ENCODE results near the gene SMIM17. TPM values are rescaled to one million over a fixed set of nuclear protein-coding genes. Genes with fewer than 3 reads are reported as not detected.

SMIM17 gene
- polyA plus RNA-seq, 1 experiment, result not detected

- Histone ChIP-seq H3K4me3 (ENCODE audit: low read depth, low read length) (no peak overlapping the region), H3K36me3 (ENCODE audit: control insufficient read depth, insufficient read depth, low read length) (no peaks in the 10 kb centered on the region), H3K27me3 (ENCODE audit: control insufficient read depth, insufficient read depth, low read length) (no peaks in the 10 kb centered on the region)
- ChIA-PET POLR2A (no interaction called here), CTCF (no interaction called here)
- no peak for DNase-seq (ENCODE audit: low read depth)
- TF ChIP-seq CTCF (IDR thresholded peaks at IDR 0.05; ENCODE audit: insufficient read depth, low read depth, low read length), result no peak
Measured at GRCh38 chr19:56611288-56611687, 31.7 kb upstream of the SMIM17 start.

GRCh38 chr19:56612737-56613136 lies 30.2 kb upstream of the SMIM17 start:
- CTCF ChIA-PET, result no interaction called here
- DNase-seq (ENCODE audit: low read depth), result no peak
- H3K36me3 ChIP-seq (ENCODE audit: control insufficient read depth, insufficient read depth, low read length), result no peaks in the 10 kb centered on the region
- H3K4me3 ChIP-seq (ENCODE audit: low read depth, low read length), result no peak overlapping the region
- POLR2A ChIA-PET, result no interaction called here
- TF ChIP-seq CTCF (IDR thresholded peaks at IDR 0.05; ENCODE audit: insufficient read depth, low read depth, low read length), result no peak
- H3K27me3 ChIP-seq (ENCODE audit: control insufficient read depth, insufficient read depth, low read length), result no peaks in the 10 kb centered on the region

- H3K4me3 ChIP-seq (ENCODE audit: low read depth, low read length), result no peak overlapping the region
- DNase-seq (ENCODE audit: low read depth), result no peak
- POLR2A ChIA-PET, result no interaction called here
- TF ChIP-seq CTCF (IDR thresholded peaks at IDR 0.05; ENCODE audit: insufficient read depth, low read depth, low read length), result no peak
- CTCF ChIA-PET, result interaction anchor here (0.7 to 1.0 kb wide), 2 partner anchors 16 to 24 kb away, joined by 4 read pairs; no protein-coding TSS in a partner anchor
- no peaks in the 10 kb centered on the region for H3K36me3 ChIP-seq (ENCODE audit: control insufficient read depth, insufficient read depth, low read length)
- H3K27me3 ChIP-seq (ENCODE audit: control insufficient read depth, insufficient read depth, low read length), result no peaks in the 10 kb centered on the region
Measured at GRCh38 chr19:56613639-56614038, 29.3 kb upstream of the SMIM17 start.

GRCh38 chr19:56617531-56617930 lies 25.4 kb upstream of the SMIM17 start:
- Histone ChIP-seq H3K27me3 (ENCODE audit: control insufficient read depth, insufficient read depth, low read length) (no peaks in the 10 kb centered on the region), H3K4me3 (ENCODE audit: low read depth, low read length) (no peak overlapping the region), H3K36me3 (ENCODE audit: control insufficient read depth, insufficient read depth, low read length) (peaks cover 12% of the 10 kb centered on the region)
- no peak for TF ChIP-seq CTCF (IDR thresholded peaks at IDR 0.05; ENCODE audit: insufficient read depth, low read depth, low read length)
- DNase-seq (ENCODE audit: low read depth), result no peak
- POLR2A ChIA-PET, result no interaction called here
- CTCF ChIA-PET, result no interaction called here

GRCh38 chr19:56619121-56619520 lies 23.8 kb upstream of the SMIM17 start:
- Histone ChIP-seq H3K27me3 (ENCODE audit: control insufficient read depth, insufficient read depth, low read length) (no peaks in the 10 kb centered on the region), H3K4me3 (ENCODE audit: low read depth, low read length) (no peak overlapping the region), H3K36me3 (ENCODE audit: control insufficient read depth, insufficient read depth, low read length) (peaks cover 15% of the 10 kb centered on the region)
- ChIA-PET CTCF (no interaction called here), POLR2A (no interaction called here)
- no peak for TF ChIP-seq CTCF (IDR thresholded peaks at IDR 0.05; ENCODE audit: insufficient read depth, low read depth, low read length)
- DNase-seq (ENCODE audit: low read depth), result no peak

All from BJ (cell line).